ENCODE data around the gene RTN4IP1. TPM values are rescaled to one million over a fixed set of nuclear protein-coding genes. Genes with fewer than 3 reads are reported as not detected.

Gene RTN4IP1
- total and polyA plus RNA-seq, 2 of the 13 experiments (the other 11 are each of a cell fraction or from before 2014, with no cell fraction given) = 5.5 to 17.2 TPM

DNA sequence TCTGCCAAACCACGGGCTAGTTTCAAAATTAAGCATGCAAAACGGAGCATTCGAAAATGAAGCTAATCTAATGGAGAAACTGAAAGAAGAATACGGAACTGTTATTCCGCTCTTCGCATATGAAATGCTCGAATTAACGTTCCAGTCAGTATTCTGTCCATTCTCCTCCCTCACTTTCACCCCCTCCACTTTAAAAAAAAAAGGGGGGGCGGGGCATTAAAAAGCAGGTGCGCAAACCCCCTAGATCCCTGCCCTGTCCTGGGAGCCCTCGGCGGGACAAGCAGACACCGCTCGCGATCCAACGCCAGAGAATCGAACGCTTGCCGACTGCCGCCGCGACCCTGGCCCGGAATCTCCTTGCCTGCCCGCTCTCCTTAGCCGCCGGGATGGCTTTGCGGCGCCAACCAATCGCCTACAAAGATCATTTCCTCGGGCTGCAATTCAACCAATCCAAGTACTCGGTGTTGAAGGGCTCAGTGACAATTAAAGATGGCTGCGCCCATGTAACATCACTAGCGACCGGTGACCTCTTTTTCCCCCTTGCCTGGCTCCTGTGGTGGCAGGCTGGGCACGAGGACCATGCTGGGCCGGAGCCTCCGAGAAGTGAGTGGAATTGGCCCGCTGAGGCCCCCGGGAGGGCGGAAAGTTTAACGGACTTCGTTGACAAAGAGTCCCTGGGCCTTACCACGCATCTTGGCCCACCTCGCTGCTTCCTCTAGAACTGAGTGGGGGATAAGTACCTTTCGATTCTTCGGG is at the start of gene RTN4IP1, which contains the start of gene QRSL1 (continued):
- TF ChIP-seq ATF1 (CRISPR knock-in tag; IDR thresholded peaks at IDR 0.05) = peak; percentile 57
- TF ChIP-seq NKX3-1 (CRISPR knock-in tag; IDR thresholded peaks at IDR 0.05) = peak; percentile 28; the same call in 1 of the 2 replicates

GRCh38 chr6:106677282-106677681 is 48.0 kb upstream of the RTN4IP1 start:
- DNase-seq (ENCODE audit: low spot score) = no peak
- Histone ChIP-seq H3K9me3 (ENCODE audit: low read length) (no peaks in the 10 kb centered on the region), H3K4me3 (replicated peaks in 1 of 3; ENCODE audit: insufficient read depth in 1 of 3, low read depth in 2 of 3, low read length in 3 of 3) (no peak overlapping the region), H3K27me3 (ENCODE audit: control insufficient read depth in 1 of 2, insufficient read depth in 2 of 2, low read length in 2 of 2) (no peaks in the 10 kb centered on the region), H3K79me2 (ENCODE audit: insufficient read depth, low read length) (no peaks in the 10 kb centered on the region), H3K4me1 (ENCODE audit: insufficient read depth, low read length) (no peaks in the 10 kb centered on the region), H2AFZ (ENCODE audit: low read length) (no peak overlapping the region), H3K36me3 (replicated peaks in 1 of 2; ENCODE audit: control insufficient read depth in 1 of 2, insufficient read depth in 2 of 2, low read length in 2 of 2) (no peaks in the 10 kb centered on the region), H3K27ac (ENCODE audit: extremely low read length, insufficient read depth, low read length) (no peak overlapping the region), H3K4me2 (ENCODE audit: low read depth, low read length) (no peak overlapping the region), H4K20me1 (ENCODE audit: insufficient read depth, low read length) (no peaks in the 10 kb centered on the region), H3K9ac (ENCODE audit: insufficient read depth, low read depth, low read length) (no peak overlapping the region)
- TF ChIP-seq ZFP82 (CRISPR knock-in tag; IDR thresholded peaks at IDR 0.05; ENCODE audit: borderline replicate concordance) (no peak), ZNF576 (CRISPR knock-in tag; IDR thresholded peaks at IDR 0.05) (no peak), ZMYM3 (CRISPR knock-in tag; IDR thresholded peaks at IDR 0.05) (no peak), ZNF121 (CRISPR knock-in tag; IDR thresholded peaks at IDR 0.05) (no peak), ELK4 (CRISPR knock-in tag; IDR thresholded peaks at IDR 0.05; ENCODE audit: borderline replicate concordance) (no peak), HNRNPUL1 (IDR thresholded peaks at IDR 0.05; ENCODE audit: low read depth, low read length) (no peak), JUND (CRISPR knock-in tag; IDR thresholded peaks at IDR 0.05) (no peak)
- TF ChIP-seq, protein P1, sequence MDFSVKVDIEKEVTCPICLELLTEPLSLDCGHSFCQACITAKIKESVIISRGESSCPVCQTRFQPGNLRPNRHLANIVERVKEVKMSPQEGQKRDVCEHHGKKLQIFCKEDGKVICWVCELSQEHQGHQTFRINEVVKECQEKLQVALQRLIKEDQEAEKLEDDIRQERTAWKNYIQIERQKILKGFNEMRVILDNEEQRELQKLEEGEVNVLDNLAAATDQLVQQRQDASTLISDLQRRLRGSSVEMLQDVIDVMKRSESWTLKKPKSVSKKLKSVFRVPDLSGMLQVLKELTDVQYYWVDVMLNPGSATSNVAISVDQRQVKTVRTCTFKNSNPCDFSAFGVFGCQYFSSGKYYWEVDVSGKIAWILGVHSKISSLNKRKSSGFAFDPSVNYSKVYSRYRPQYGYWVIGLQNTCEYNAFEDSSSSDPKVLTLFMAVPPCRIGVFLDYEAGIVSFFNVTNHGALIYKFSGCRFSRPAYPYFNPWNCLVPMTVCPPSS (IDR thresholded peaks at IDR 0.05) = no peak
- FAIRE-seq = no peak
- intact Hi-C loops (cut with micrococcal nuclease; ENCODE audit: unreplicated experiment) = no loop called here
- BruUV-seq (replicated peaks) = no TSS peak
- no peak for ATAC-seq
- ChIA-PET POLR2A (no interaction called here), CTCF (ENCODE audit: low intra/inter-chr PET ratio, low total read pairs) (no interaction called here)
- in situ Hi-C loops (cut with HindIII; ENCODE audit: extremely low pct_ligation_motif_present, low pct_unique_long_range_greater_than_20kb) = no loop called here
- WGBS (ENCODE audit: low lambda C conversion rate) = 56% methylated on average over 3 of the region's 3 CpGs

Data from HepG2 (cell line).